GM19455 (cell line): ENCODE data around the gene LRRC26.

Source experiments
- ATAC-seq: cut with Tn5 transposase; IDR thresholded peaks from one replicate; pipeline ENCODE4 v1.9.1; 2021; ENCODE audit not compliant: unreplicated experiment

Gene LRRC26

DNA sequence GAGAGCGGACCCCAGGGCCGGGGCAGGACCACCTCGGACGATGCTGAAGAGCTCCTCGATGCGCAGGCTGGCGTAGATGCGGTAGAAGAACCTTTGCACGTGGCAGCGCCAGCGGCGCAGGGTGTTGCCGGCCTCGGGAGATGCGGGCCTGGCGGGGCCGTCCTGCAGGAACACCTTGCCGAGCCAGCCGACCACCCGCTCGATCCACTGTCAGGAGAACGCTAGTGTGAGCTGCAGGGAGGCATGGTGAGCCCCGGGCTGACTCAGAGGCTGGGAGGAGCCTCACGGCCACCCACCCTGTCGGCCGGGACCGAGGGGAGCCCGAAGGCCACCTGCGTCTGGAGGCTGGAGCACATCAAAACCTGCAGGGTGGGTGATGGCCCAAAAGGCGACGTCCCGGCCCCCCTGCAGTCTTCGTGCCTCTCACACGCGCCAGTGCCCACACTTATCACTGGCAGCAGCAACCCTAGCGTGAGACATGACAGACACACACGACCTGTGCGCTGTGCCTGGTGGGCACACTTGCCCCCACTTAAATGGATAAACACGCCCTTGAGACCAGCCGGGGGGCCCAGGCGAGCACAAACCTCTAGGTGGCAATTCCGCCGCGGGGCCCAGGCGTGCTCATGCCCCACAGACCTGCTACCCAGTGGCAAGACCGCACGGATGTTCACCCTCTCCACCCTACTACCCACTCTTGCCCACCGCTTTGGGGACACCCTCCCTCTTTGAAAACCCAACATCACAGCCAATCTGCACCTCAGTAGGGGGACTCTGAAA is 15.2 kb upstream of the LRRC26 start:
- no peak for ATAC-seq

DNA sequence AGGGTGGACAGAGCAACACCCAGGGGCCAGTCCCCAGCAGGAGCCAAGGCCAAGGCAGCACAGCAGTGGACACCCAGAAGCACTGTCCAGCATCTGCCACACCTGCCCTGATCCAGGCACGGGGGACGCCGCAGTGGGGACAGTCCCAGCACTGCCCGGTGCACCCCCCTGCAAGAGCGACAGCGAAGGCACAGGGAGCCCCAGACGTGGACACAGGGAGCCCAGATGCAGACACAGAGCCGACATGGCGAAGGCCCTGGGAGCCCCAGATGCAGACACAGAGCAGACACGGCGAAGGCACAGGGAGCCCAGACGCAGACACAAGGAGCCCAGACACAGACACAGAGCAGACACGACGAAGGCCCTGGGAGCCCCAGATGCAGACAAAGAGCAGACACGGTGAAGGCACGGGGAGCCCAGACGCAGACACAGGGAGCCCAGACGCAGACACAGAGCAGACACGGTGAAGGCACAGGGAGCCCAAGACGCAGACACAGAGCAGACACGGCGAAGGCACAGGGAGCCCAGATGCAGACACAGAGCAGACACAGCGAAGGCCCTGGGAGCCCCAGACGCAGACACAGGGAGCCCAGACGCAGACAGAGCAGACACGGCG is 14.2 kb upstream of the LRRC26 start:
- no peak for ATAC-seq

DNA sequence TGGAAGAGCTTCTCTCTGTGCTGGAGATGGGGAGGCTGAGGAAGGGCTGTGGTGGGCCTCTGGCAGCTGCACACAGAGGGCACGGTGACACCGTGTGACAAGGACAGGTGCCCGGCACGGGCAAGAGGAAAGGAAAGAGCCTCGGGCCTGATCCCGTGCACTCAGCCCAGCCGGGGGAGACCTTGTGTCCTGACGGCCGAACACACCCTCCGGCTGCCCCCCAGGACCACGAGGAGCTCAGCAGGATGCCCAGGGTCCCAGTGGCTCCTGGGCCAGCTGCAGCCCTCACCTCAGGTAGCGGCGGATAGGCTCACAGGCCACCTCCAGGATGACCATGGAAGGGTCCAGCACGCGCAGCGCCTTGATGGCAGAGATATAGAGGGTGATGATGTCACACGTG is 13.0 kb upstream of the LRRC26 start:
- ATAC-seq = no peak

DNA sequence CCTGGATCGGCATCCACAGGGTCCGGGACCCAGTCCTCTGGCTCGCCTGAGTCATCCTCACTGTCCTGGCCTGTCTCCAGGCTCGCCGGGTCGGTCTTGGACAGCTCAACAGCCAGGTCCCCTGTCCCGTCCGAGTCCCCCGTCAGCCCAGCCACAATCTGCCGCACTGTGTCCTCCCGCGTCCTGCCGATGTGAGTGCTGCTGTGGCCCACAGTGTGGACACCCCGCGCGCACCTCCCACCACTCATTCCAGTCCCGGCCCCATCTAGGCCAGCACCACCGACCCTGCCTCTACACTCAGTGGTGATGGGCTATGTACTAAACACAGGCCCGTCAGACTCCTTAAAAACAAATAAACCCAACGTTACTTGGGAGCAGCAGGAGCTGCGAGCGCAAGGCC is 11.8 kb upstream of the LRRC26 start:
- no peak for ATAC-seq

- ATAC-seq = no peak
Observed at GRCh38 chr9:137180491-137180890, 10.6 kb upstream of the LRRC26 start.

DNA sequence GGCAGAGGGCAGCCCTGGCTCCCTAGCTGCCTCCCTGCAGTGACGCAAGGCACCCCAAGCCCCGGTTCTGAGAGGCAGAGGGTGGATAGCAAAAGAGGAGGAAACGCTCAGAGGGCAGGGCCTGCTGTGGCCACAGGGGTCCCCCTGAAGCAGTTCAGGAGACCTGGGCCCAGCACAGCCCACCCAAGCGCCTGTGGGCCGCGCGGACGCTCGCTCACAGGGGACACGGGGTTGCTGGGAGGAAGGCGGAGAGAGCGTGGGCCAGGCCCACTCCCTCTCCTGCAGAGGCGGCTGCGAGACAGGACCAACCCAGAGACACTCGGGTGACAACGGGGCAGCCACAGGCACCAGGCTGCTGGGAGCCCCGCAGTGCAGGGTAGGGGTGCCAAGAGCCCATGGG is 9.9 kb upstream of the LRRC26 start:
- ATAC-seq = no peak

DNA sequence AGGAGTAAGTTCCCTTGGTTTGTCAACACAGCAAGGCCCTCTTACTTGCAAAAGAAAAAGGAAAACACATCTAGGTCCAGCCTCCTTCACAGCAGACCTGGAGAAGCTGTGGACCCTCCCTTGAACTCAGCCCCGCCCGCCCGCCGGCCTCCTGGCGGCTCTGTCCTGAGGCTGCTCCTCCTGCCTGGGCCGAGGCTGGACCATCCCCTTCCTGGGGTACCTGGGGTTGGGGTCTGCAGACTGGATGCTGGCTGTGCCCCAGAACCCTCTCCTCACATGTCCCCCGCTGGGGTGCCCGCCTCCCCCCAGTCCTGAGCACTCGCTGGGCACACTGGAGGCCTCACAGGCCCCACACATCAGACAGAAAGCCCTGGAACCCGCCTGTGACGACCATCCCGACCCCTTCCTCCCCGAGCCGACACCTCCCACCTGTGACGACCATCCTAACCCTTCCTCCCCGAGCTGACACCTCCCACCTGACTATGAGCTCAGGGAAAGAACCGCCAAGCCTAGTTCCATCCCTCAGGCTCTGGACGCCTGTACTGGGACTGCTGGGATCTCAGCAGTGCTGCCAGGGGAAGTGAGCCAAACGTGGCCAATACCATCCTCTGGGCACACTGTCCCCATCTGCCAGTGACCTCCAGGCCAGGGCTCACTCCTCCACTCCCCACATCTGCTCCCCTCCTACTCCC is 9.2 kb upstream of the LRRC26 start:
- ATAC-seq = no peak

- no peak for ATAC-seq
Observed at GRCh38 chr9:137178201-137178938, 8.5 kb upstream of the LRRC26 start.

- ATAC-seq = no peak
Observed at GRCh38 chr9:137176302-137177182, 6.7 kb upstream of the LRRC26 start.

DNA sequence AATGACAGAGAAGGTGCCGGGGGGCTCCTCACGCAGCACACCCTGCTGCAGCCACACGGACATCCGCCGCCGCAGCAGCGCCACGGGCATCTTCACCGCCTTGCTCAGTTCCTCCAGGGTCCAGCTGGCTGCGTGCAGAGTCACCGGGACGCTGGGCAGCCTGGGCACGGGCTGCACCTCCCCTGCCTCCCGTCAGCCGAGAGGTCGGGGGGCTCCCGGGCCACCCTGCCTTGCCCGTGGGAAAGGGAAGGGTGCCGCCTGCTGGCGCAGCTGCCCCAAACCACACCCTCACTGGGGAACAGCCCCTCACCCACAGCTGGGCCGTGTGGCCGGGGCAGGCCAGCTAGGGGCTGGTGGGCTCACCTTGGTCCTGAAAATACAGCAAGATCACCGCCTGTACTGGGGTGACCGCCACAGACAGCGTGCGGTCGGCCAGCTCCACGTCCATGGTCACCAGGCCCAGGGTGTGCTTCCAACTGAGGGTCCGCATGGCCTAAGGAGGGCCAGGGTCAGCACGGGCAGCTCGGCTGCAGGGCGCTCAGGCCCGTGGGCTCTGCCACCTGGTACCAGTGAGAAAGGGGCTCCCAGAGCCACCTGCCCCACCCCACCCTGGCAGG is 5.6 kb upstream of the LRRC26 start:
- ATAC-seq = no peak

- ATAC-seq = no peak
Observed at GRCh38 chr9:137174722-137175293, 5.0 kb upstream of the LRRC26 start.

DNA sequence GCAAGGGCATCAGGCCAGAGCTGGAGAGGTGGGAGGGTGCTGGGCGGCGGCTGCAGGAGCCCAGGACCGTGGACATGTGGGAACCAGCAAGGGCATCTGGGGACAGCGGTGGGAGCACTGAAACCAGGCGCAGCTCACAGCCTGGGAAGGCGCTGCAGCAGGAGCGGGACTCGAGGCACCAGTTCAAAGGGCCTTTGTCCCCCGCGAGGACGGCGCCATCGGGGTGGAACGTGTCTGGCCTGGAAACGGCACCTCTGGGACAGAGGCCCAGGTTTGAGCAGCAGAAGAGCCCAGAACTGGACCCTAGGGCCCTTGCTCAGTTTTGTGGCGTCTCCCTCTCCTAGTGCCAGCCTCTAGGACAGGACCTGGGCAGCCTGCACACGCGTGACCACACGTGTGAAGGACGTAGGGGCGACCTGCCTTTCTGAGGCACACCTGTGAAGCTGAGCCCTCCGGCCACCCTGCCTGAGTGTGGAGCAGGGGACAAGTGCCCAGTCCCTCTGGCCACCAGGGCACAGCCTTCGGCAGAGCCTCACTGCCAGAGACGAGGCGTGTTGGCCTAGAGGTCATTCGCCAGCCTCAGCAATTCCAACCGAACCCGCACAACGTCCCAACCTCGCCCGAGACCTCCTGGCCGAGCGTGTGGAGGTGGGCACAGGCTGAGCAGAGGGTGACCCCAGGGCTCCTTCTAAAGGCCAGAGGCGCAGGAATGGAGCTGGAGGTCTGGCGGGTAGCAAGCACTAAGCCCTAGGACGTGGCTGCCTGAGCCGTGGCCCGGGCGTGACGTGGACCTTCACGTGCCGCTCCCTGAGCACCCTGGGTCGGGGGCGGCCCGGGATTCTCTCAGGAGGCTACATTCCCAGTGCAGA is 4.2 kb upstream of the LRRC26 start:
- ATAC-seq = no peak

DNA sequence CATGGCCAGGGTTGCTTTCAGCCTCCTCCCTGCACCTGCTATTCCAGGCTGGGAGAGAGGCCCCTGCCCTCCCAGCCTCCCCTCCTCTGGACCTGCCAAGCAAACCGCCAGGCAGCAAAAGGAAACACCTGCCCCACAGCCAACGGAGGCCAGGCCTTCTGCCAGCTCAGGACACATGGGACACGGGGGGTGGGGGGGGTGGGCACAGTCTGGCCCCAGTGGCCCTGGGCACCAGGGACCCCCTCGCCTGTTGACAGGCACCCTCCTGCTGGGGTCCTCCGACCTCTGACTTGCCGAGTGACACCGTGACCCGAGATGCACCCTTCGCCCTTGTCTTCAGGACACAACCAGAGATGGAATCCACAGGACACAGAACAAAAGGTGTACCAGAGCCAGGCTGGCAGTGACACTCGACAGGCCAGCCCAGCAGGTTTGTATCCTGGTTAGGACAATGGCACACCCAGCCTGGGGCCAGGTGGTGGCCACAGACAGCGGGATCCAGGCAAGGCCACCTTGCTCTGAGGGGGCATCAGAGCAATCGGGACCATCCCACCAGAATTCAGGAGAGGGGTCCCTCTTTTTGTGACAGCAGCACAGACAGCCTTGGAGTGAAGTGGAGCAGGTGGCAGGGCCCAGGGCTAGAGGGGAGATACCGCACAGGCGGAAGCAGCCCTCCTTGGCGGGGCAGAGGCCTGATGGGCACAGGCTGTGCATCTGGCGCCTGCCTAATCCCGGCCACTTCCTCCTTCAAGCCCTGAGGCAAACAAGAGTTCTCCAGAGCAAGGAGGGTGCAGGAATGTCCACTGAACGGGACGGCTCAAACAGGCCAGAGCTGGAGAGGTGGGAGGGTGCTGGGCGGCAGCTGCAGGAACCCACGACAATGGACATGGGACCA is 3.3 kb upstream of the LRRC26 start:
- ATAC-seq = no peak

DNA sequence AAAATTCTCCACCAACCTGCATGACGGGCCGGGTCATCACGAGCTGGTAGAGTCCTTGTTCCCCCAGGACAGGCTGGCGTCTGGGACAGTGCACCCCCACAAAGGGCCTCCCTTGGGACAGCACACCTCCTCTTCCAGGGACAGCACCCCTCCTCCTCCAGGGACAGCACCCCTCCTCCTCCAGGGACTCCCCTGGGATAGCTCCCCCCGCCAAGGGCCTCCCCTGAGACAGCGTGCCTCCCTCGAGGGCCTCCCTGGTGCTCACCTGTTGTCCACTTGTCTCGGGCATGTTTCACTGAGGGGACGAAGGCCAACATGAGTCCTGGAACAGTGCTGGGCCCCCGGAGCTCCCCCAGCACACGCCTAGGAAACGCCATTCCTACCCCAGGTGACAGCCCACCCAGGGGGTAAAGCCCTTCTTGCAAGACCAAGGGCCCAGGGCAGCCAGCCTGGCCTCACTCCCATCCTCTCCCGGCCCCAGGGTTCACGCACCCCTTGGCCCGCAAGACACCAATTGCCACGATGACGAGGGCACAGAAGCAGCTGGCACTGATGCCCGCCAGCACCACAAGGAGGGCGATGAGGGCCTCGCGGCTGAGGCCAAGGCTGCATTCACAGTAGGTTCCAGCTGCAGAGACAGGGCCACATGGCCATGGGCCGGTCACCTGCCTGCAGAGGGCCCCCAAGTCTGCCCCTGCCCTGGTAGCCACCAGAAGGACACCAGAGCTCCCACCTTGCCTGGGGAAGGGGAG is 1.5 kb upstream of the LRRC26 start:
- ATAC-seq = no peak

- ATAC-seq = no peak
Observed at GRCh38 chr9:137170486-137171148, 766 bp upstream of the LRRC26 start.
